Mucosa of descending colon (tissue), 3 donors: ENCODE results near the gene CFAP97. TPM values are rescaled to one million over a fixed set of nuclear protein-coding genes. Genes with fewer than 3 reads are reported as not detected.

Experiments used
- ATAC-seq: fragments of 200-7000 bp; cut with Tn5 transposase; one replicate; pipeline ENCODE4 v1.9.1; 2020; ENCODE audit warnings: mild to moderate bottlenecking, moderate library complexity
- DNase-seq, 3 donors: peaks; one replicate each; pipeline ENCODE4 v3.0.0-alpha.2; 2020
- H3K36me3 ChIP-seq: fragments of 200-600 bp; one replicate; pipeline ENCODE4 v1.8.0; 2021; ENCODE audit warnings: low read depth, mild to moderate bottlenecking
- H3K4me1 ChIP-seq: fragments of 200-600 bp; one replicate; pipeline ENCODE4 v1.8.0; 2021; ENCODE audit warnings: low read depth, mild to moderate bottlenecking
- H3K4me3 ChIP-seq: fragments of 200-600 bp; one replicate; pipeline ENCODE4 v1.8.0; 2021; ENCODE audit warnings: mild to moderate bottlenecking
- H3K9me3 ChIP-seq: fragments of 200-600 bp; one replicate; pipeline ENCODE4 v1.8.0; 2021; ENCODE audit warnings: mild to moderate bottlenecking
- intact Hi-C, 2 donors: fragments of 100-400 bp; cut with DNase I in 1 of 2; cut with micrococcal nuclease in 1 of 2; formaldehyde crosslinking; loops; one replicate each; pipeline versions ENCODE4 v1.11.0 to v1.11.1; 2022; cut with DNase I, micrococcal nuclease
- total RNA-seq, 3 donors: library from RNA; stranded (reverse); fragmentation: NEBNext Ultra II Directional in 2 of 3; extraction: Animal tissue kit (Norgen Biotek cat#: 25700) in 2 of 3; gene quantifications; one replicate each; pipeline versions ENCODE4 v1.2.1 to v1.2.4, GENCODE V29; 2021 to 2023
- TF ChIP-seq, protein P1 (sequence below): fragments of 200-600 bp; IDR thresholded peaks from one replicate; pipeline ENCODE4 v1.8.0; 2022; ENCODE audit warnings: antibody characterized with exemption, mild to moderate bottlenecking
- donor health status: DM: no; HTN: no; CAD: no; lungs with moderate emphysema.
- donor health status: DM: no; HTN: no; CAD: no.
- donor health status: DM: no; HTN: yes; CAD: no.

Gene CFAP97
- total RNA-seq, 3 donors from 2014 or later = 12.4 to 44.3 (median 16.6) TPM

DNA sequence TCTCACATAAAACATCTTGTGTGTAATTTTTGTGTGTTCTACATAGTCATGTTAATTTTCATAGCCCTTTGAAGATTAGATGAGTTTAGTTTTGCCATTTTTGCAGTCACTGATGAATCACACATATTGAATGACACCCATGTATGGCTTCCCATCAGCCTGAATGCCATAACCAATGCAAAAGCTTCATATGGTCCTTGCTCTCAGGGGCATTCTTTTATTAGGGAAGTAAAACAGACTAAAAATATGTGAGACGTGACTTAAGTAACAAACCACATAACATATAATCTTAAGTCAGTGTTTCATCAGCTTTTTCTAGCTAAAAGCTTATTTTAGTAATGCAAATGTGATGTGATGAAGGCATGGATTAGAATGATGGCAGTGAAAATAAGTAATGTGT, 52.5 kb downstream of the CFAP97 start:
- H3K4me3 ChIP-seq = no peak overlapping the region
- DNase-seq (no peak), ATAC-seq (no peak)
- no peaks in the 10 kb centered on the region for H3K9me3 ChIP-seq
- no peaks in the 10 kb centered on the region for H3K36me3 ChIP-seq
- TF ChIP-seq, protein P1, sequence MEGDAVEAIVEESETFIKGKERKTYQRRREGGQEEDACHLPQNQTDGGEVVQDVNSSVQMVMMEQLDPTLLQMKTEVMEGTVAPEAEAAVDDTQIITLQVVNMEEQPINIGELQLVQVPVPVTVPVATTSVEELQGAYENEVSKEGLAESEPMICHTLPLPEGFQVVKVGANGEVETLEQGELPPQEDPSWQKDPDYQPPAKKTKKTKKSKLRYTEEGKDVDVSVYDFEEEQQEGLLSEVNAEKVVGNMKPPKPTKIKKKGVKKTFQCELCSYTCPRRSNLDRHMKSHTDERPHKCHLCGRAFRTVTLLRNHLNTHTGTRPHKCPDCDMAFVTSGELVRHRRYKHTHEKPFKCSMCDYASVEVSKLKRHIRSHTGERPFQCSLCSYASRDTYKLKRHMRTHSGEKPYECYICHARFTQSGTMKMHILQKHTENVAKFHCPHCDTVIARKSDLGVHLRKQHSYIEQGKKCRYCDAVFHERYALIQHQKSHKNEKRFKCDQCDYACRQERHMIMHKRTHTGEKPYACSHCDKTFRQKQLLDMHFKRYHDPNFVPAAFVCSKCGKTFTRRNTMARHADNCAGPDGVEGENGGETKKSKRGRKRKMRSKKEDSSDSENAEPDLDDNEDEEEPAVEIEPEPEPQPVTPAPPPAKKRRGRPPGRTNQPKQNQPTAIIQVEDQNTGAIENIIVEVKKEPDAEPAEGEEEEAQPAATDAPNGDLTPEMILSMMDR = no peak
- intact Hi-C loops = no loop called here
- no peaks in the 10 kb centered on the region for H3K4me1 ChIP-seq

DNA sequence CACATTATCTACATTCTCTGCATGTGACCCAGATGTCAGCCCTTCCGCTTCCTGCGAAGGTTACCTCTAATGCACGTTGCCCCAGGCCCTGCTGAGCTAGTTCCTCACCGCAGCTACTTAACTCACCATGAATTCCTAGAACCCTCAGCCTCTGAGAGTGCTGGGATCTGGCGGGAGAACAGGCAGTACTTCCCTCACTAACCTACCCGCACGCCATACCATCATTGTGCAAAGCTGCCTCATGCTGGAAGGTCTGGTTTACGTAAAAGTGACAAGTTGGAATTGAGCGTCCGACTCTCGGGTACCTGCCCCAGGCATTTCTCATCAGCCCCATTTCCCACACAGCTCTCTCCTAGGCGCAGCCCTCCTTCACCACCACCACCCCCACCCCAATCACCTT, 54.4 kb downstream of the CFAP97 start:
- H3K4me1 ChIP-seq = peaks cover 2% of the 10 kb centered on the region
- H3K36me3 ChIP-seq = no peaks in the 10 kb centered on the region
- TF ChIP-seq, protein P1 = no peak
- H3K9me3 ChIP-seq = no peaks in the 10 kb centered on the region
- no peak overlapping the region for H3K4me3 ChIP-seq
- DNase-seq = no peak
- no peak for ATAC-seq
- intact Hi-C loops = no loop called here

DNA sequence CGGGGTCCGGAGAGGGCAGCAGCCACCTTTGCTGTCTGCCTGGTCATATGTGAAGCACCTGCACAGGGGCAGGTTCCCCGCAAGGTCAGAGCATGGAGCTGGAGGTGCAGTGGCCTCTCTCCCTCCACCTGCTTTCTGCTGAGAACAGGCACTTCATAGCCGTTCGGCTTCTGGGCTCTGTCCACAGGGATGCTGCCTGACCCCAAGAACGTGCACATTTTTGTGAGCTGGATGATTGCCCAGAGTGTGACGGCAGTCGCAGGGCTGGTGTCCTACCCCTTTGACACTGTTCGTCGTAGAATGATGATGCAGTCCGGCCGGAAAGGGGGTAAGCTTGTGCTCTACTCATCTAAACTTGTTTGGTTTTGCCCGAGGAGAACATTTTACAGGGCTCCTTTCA, 58.2 kb downstream of the CFAP97 start:
- H3K4me3 ChIP-seq = no peak overlapping the region
- intact Hi-C loops = no loop called here
- H3K4me1 ChIP-seq = peaks cover 6% of the 10 kb centered on the region
- no peak for DNase-seq
- H3K9me3 ChIP-seq = no peaks in the 10 kb centered on the region
- no peak for ATAC-seq
- H3K36me3 ChIP-seq = no peaks in the 10 kb centered on the region
- TF ChIP-seq, protein P1 = no peak

DNA sequence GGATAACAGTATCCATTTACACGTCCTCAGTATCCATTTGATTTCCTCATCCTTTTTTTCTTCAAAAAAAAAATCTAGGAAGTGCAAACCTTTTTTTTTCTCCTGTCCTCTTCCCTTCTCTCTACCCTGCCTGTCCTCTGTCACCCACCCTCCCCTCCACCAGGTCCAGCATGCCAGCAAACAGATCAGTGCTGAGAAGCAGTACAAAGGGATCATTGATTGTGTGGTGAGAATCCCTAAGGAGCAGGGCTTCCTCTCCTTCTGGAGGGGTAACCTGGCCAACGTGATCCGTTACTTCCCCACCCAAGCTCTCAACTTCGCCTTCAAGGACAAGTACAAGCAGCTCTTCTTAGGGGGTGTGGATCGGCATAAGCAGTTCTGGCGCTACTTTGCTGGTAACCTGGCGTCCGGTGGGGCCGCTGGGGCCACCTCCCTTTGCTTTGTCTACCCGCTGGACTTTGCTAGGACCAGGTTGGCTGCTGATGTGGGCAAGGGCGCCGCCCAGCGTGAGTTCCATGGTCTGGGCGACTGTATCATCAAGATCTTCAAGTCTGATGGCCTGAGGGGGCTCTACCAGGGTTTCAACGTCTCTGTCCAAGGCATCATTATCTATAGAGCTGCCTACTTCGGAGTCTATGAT, 59.1 kb downstream of the CFAP97 start:
- Histone ChIP-seq H3K4me1 (peaks cover 6% of the 10 kb centered on the region), H3K4me3 (no peak overlapping the region)
- intact Hi-C loops = no loop called here

DNA sequence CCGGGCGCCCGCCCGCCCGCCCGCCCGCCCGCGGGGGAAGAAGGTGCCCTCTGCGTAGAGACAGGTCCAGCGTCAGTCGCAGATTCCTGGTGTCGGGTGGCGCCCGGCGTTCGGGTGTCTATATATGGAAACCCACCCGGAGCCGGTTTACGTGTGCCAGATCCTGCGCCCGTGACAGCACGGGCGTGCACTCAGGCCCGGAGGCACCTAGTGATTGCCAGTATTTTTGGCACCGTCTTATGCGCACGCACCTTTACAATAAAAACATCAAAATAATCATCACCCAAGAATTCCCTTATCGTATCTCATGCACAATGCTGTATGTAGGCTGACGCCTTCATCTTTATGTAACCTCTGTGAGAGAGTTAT, 60.2 kb downstream of the CFAP97 start:
- Histone ChIP-seq H3K9me3 (no peaks in the 10 kb centered on the region), H3K4me1 (peaks cover 6% of the 10 kb centered on the region), H3K4me3 (peak overlapping the region; percentile 39), H3K36me3 (no peaks in the 10 kb centered on the region)
- TF ChIP-seq, protein P1 = no peak
- intact Hi-C loops = no loop called here
- DNase-seq (peak; percentile 51 to 70 (median 60)), ATAC-seq (no peak)

More for the DNA sequence above, 59.1 kb downstream of the CFAP97 start:
- Histone ChIP-seq H3K9me3 (no peaks in the 10 kb centered on the region), H3K36me3 (no peaks in the 10 kb centered on the region)
- no peak for ATAC-seq
- no peak for DNase-seq
- TF ChIP-seq, protein P1 = no peak
